Purkinje cell (primary cell): Measurements from ENCODE around the gene VCL. TPM values are rescaled to one million over a fixed set of nuclear protein-coding genes. Genes with fewer than 3 reads are reported as not detected.

Experiments
- polyA plus RNA-seq: library from polyadenylated mRNA; unstranded; fragments of >200 nt; fragmentation: Nextera tagmentation; gene quantifications from 2 replicates; pipeline ENCODE4 v1.2.1, GENCODE V29; 2014

VCL gene
- 1.7 and 3.9 TPM in 2 replicates for polyA plus RNA-seq

GRCh38 chr10:73997787-73998622, at the start of gene VCL:
Gene VCL, plus strand, starts transcription at chr10:73998116. Its CDS starts 92 bp downstream, at chr10:73998208.

GRCh38 chr10:74150204-74150989, 152.5 kb downstream of the VCL start, which contains the start of gene AP3M1:
Gene AP3M1, minus strand, starts transcription at chr10:74150828. Its CDS starts 12,449 bp downstream, at chr10:74138379.

DNA sequence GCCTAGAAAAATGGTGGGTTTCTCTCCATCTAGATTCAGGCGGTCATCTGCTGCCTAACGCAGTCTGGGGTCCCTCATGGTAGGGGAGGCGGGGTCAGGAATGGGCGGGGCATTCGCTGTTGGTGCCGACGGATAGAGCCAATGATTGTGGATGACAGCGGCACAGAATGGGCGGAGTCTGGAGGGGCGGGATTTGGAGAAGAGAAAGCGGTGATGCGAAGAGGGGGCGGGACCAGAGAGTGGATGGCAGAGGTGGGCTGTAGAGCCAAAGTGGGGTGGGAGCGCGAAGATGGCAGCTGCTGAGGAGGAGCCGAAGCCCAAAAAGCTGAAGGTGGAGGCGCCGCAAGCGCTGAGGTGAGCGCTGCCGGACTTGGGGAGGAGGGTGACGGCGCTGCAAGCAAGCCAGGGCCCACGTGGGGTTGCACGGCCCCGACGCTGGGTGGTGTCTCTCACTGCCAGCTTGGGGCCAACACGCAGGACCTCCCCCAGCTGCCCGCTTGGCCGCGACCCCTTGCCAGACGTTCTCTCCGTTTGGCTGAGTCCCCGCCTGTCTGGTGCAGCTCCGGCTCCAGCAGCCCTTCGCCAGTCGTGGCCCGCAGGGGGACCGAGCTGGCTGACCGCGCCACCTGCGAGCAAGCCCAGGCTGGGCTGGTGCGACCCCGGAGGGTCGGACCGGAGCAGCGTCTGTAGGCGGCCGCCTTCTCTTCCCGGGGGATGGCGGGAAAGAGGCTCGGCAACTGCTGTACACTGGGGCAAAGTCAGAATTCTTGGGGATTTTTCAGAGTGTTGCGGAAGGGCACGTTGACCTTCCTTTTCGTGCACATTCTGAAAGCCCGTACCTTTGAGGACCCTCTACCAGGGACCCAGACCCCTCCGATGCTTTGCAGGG, 153.3 kb downstream of the VCL start, which contains the start of gene ADK:
TSS of gene ADK (plus strand) at position 232 of the 889 bp plus-strand sequence. CDS start at position 290, 58 bp downstream.

Other genes starting within 250 kb of the VCL start
- gene CHCHD1, start 216.1 kb upstream of the VCL start, polyA plus RNA-seq: 107 and 110 TPM in 2 replicates
- gene ZSWIM8, start 212.5 kb upstream of the VCL start, polyA plus RNA-seq: 20.9 and 29.9 TPM in 2 replicates
- gene NDST2, start 186.5 kb upstream of the VCL start, polyA plus RNA-seq: 1.5 and 1.8 TPM in 2 replicates
- 3.8 and 24.9 TPM in 2 replicates for gene CAMK2G, start 123.6 kb upstream of the VCL start, polyA plus RNA-seq
- gene PLAU, start 87.0 kb upstream of the VCL start, polyA plus RNA-seq: not detected in 2 replicates
- 19.8 and 34.4 TPM in 2 replicates for gene AP3M1, start 152.7 kb downstream of the VCL start, polyA plus RNA-seq
- gene ADK, start 153.1 kb downstream of the VCL start, polyA plus RNA-seq: 67.9 and 88.6 TPM in 2 replicates